NT2/D1 (cell line): Measurements from ENCODE around the gene PPP1R36.

ENCODE experiments used
- SUZ12 ChIP-seq: IDR thresholded peaks from 2 replicates; pipeline ENCODE4 v1.6.1; 2011; ENCODE audit not compliant: insufficient read length, insufficient read depth; ENCODE audit errors: extremely low read depth
- ZNF274 ChIP-seq: IDR thresholded peaks from 2 replicates; pipeline ENCODE4 v1.6.1; 2011; ENCODE audit warnings: mild to moderate bottlenecking, low read depth, low read length

DNA sequence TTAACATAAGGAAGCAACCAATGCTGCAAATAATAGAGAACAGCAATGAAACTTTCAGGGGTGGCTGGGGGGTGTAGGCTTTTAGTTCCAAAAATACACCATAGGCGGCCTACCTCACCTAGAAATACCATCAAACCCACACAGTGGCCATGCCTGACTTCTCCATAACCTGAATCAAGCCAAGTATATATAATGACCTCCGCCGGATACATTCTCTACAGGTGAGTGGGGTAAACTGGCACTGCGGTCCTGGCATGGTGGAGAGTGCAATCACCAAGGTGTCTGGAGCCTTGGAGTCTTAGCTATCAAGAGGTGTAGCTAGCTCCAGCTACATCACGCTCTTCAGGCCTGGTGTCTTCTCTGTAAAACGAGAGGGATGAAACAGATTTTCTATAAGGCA, 47.3 kb upstream of the PPP1R36 start:
- no peak for TF ChIP-seq ZNF274
- no peak for TF ChIP-seq SUZ12
